ENCODE results near the gene NCAM1.
A peak's percentile ranks its signal among the peaks of the same experiment; 100 is the strongest.

The NCAM1 gene

DNA sequence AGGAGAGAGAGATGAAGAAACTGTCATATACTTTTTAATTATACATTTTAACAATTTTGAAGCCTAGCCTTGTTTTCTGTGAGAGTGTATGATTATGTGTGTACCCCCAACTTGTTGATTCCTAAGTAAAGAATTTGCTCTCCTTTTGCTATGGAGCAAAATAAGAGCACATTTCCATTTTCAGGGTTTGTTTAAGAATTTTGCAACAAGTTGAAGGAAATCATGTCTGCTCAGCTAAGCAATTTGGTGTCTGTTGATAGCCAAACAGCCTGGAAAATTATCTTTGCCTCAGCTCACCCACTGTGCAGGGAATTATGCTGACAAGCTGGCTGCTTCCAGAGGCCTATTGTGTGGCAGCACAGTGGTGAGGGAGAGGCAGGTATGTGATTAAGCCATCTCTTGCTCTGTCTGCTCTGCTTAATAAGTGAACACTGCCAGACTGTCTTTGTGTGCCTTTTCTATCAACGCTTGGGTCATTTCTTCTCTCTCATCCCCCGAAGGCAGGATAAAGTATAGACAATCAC, 218.0 kb downstream of the NCAM1 start:
- H3K4me3 ChIP-seq (ENCODE audit: insufficient read depth in 1 of 2, low read depth in 1 of 2, low read length in 2 of 2), result no peak overlapping the region
- H3K36me3 ChIP-seq (ENCODE audit: control insufficient read depth in 1 of 2, insufficient read depth in 2 of 2, low read depth in 1 of 2, low read length in 2 of 2), result no peaks in the 10 kb centered on the region
- H2BK15ac ChIP-seq (ENCODE audit: low read depth, poor library complexity, severe bottlenecking), result no peak overlapping the region
- no peak overlapping the region for H4K91ac ChIP-seq (ENCODE audit: low read length)
- no peak overlapping the region for H3K27ac ChIP-seq (ENCODE audit: low read length, poor library complexity, severe bottlenecking)
- H2AK5ac ChIP-seq (ENCODE audit: low read length, severe bottlenecking), result no peak overlapping the region
- H3K4ac ChIP-seq (ENCODE audit: low read depth in 1 of 2, low read length in 2 of 2), result no peak overlapping the region
- no peak overlapping the region for H3K18ac ChIP-seq (ENCODE audit: low read depth in 1 of 2, low read length in 2 of 2)
- H3K79me1 ChIP-seq (replicated peaks; ENCODE audit: low read length, poor library complexity, severe bottlenecking), result no peaks in the 10 kb centered on the region
- H3K4me1 ChIP-seq (ENCODE audit: control insufficient read depth, insufficient read depth, low read depth, low read length), result no peaks in the 10 kb centered on the region
- H3K14ac ChIP-seq (ENCODE audit: low read length in 2 of 2), result peak overlapping the region in 1 of 2 experiments; percentile 3
- H2BK5ac ChIP-seq (ENCODE audit: low read depth, low read length, poor library complexity, severe bottlenecking), result no peak overlapping the region
- no peaks in the 10 kb centered on the region for H3K9me3 ChIP-seq (ENCODE audit: control insufficient read depth, low read length)
- no peak overlapping the region for H3K23ac ChIP-seq (ENCODE audit: low read length in 2 of 2)
- H3K27me3 ChIP-seq (ENCODE audit: control insufficient read depth in 1 of 2, insufficient read depth in 1 of 2, low read length in 2 of 2), result peaks cover 0 to 59% of the 10 kb centered on the region in 2 experiments
- no peak overlapping the region for H2BK12ac ChIP-seq (ENCODE audit: low read length in 2 of 2)
- H3K9ac ChIP-seq (ENCODE audit: low read length), result no peak overlapping the region
- H4K8ac ChIP-seq (ENCODE audit: low read length), result no peak overlapping the region
- H2BK120ac ChIP-seq (ENCODE audit: low read depth, low read length), result no peak overlapping the region
- no peak overlapping the region for H3K4me2 ChIP-seq (ENCODE audit: low read length, poor library complexity, severe bottlenecking)
- WGBS, result no CpG with 5 or more reads among the region's 2 CpGs
- no peak for DNase-seq
- no peak overlapping the region for H2AFZ ChIP-seq (ENCODE audit: low read depth, low read length)

DNA sequence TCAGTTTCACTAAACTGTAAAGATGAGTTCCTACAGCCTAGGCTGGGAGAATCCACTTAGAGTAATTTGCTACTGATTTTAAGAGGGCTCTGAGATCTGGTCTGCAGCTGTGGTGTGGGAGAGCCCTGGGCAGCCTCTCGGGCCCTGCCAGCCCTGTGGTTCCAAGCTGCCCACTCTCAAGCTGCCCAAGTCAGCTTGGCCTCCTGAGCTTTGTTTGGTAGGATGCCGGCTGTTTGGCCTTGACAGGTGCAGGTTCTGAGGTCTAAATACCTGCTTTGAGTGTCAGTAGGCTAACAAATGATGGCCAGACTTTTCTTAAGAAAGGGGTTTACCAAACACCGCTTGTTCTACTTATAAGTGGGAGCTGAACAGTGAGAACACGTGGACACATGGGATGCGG, 219.9 kb downstream of the NCAM1 start:
- no peaks in the 10 kb centered on the region for H3K9me3 ChIP-seq (ENCODE audit: control insufficient read depth, low read length)
- WGBS, result 98% methylated on average over 5 of the region's 5 CpGs
- H3K14ac ChIP-seq (ENCODE audit: low read length in 2 of 2), result no peak overlapping the region

DNA sequence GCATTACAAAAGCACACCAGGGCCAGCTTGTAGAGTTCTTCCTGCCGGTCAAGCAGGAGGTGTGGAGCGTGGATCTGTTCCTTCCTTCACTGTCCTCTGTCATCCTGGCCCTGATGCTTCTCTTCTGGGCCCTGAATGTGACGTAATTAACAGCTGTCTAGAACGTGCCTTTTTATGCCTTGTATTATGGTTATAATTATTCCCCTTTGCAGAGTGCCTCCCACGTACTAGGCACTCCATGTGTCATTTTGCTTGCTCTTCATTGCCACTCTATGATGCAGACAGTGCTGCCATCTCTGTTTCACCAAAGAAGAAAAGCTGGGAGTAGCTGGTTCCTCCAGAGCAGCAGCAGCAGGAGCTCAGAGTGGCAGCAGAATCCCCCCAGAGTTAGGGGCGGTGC, 221.1 kb downstream of the NCAM1 start:
- Histone ChIP-seq H3K9ac (ENCODE audit: low read length) (no peak overlapping the region), H2BK12ac (ENCODE audit: low read length in 2 of 2) (peak overlapping the region in 1 of 2 experiments; percentile 1), H3K18ac (ENCODE audit: low read depth in 1 of 2, low read length in 2 of 2) (peak overlapping the region in 1 of 2 experiments; percentile 50), H3K4me3 (ENCODE audit: insufficient read depth in 1 of 2, low read depth in 1 of 2, low read length in 2 of 2) (no peak overlapping the region), H3K27me3 (ENCODE audit: control insufficient read depth in 1 of 2, insufficient read depth in 1 of 2, low read length in 2 of 2) (peaks cover 0 to 45% of the 10 kb centered on the region in 2 experiments), H3K23ac (ENCODE audit: low read length in 2 of 2) (no peak overlapping the region), H3K14ac (ENCODE audit: low read length in 2 of 2) (peak overlapping the region in 1 of 2 experiments; percentile 39), H2AFZ (ENCODE audit: low read depth, low read length) (no peak overlapping the region), H3K4me2 (ENCODE audit: low read length, poor library complexity, severe bottlenecking) (no peak overlapping the region), H3K4ac (ENCODE audit: low read depth in 1 of 2, low read length in 2 of 2) (no peak overlapping the region), H3K79me1 (replicated peaks; ENCODE audit: low read length, poor library complexity, severe bottlenecking) (no peaks in the 10 kb centered on the region), H2BK5ac (ENCODE audit: low read depth, low read length, poor library complexity, severe bottlenecking) (no peak overlapping the region), H4K8ac (ENCODE audit: low read length) (no peak overlapping the region), H3K4me1 (ENCODE audit: control insufficient read depth, insufficient read depth, low read depth, low read length) (no peaks in the 10 kb centered on the region), H4K91ac (ENCODE audit: low read length) (peak overlapping the region; percentile 3), H3K27ac (ENCODE audit: low read length, poor library complexity, severe bottlenecking) (no peak overlapping the region), H3K36me3 (ENCODE audit: control insufficient read depth in 1 of 2, insufficient read depth in 2 of 2, low read depth in 1 of 2, low read length in 2 of 2) (no peaks in the 10 kb centered on the region), H3K9me3 (ENCODE audit: control insufficient read depth, low read length) (no peaks in the 10 kb centered on the region), H2BK15ac (ENCODE audit: low read depth, poor library complexity, severe bottlenecking) (no peak overlapping the region), H2AK5ac (ENCODE audit: low read length, severe bottlenecking) (no peak overlapping the region), H2BK120ac (ENCODE audit: low read depth, low read length) (no peak overlapping the region)
- 96% methylated on average over 6 of the region's 6 CpGs for WGBS
- no peak for DNase-seq

More for the DNA sequence above, 219.9 kb downstream of the NCAM1 start:
- no peak overlapping the region for H2BK5ac ChIP-seq (ENCODE audit: low read depth, low read length, poor library complexity, severe bottlenecking)
- no peak overlapping the region for H4K91ac ChIP-seq (ENCODE audit: low read length)
- H3K4me3 ChIP-seq (ENCODE audit: insufficient read depth in 1 of 2, low read depth in 1 of 2, low read length in 2 of 2), result no peak overlapping the region
- no peaks in the 10 kb centered on the region for H3K4me1 ChIP-seq (ENCODE audit: control insufficient read depth, insufficient read depth, low read depth, low read length)
- no peak overlapping the region for H3K27ac ChIP-seq (ENCODE audit: low read length, poor library complexity, severe bottlenecking)
- no peaks in the 10 kb centered on the region for H3K79me1 ChIP-seq (replicated peaks; ENCODE audit: low read length, poor library complexity, severe bottlenecking)
- no peak overlapping the region for H3K18ac ChIP-seq (ENCODE audit: low read depth in 1 of 2, low read length in 2 of 2)
- H2AFZ ChIP-seq (ENCODE audit: low read depth, low read length), result no peak overlapping the region
- H3K27me3 ChIP-seq (ENCODE audit: control insufficient read depth in 1 of 2, insufficient read depth in 1 of 2, low read length in 2 of 2), result peaks cover 0 to 46% of the 10 kb centered on the region in 2 experiments
- H2BK12ac ChIP-seq (ENCODE audit: low read length in 2 of 2), result no peak overlapping the region
- H3K9ac ChIP-seq (ENCODE audit: low read length), result no peak overlapping the region
- H4K8ac ChIP-seq (ENCODE audit: low read length), result no peak overlapping the region
- H2BK120ac ChIP-seq (ENCODE audit: low read depth, low read length), result no peak overlapping the region
- DNase-seq, result no peak
- no peak overlapping the region for H2BK15ac ChIP-seq (ENCODE audit: low read depth, poor library complexity, severe bottlenecking)
- no peaks in the 10 kb centered on the region for H3K36me3 ChIP-seq (ENCODE audit: control insufficient read depth in 1 of 2, insufficient read depth in 2 of 2, low read depth in 1 of 2, low read length in 2 of 2)
- no peak overlapping the region for H3K23ac ChIP-seq (ENCODE audit: low read length in 2 of 2)
- H3K4ac ChIP-seq (ENCODE audit: low read depth in 1 of 2, low read length in 2 of 2), result no peak overlapping the region
- H3K4me2 ChIP-seq (ENCODE audit: low read length, poor library complexity, severe bottlenecking), result no peak overlapping the region
- H2AK5ac ChIP-seq (ENCODE audit: low read length, severe bottlenecking), result no peak overlapping the region

DNA sequence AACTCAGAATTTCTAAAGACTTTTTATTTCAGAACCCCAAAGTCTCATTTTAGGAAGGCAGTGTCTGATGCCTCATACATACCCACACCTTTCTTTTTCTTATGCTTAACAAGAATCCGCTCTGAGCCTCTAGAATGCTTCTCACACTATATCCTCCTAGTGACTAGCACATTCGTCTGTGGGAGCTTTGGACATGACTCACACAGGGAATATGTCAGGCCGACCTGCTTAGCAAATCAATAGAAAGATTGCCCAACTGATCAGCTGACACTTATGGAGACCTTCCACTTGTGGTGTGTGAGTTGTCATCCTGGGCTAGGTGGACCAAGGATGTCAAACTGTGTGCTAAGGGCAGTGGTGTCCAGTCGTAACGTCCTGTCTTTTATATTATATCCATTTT, 223.3 kb downstream of the NCAM1 start:
- H3K18ac ChIP-seq (ENCODE audit: low read depth in 1 of 2, low read length in 2 of 2), result no peak overlapping the region
- 18% methylated on average over 3 of the region's 5 CpGs for WGBS

More for the DNA sequence above, 223.3 kb downstream of the NCAM1 start:
- H3K27ac ChIP-seq (ENCODE audit: low read length, poor library complexity, severe bottlenecking), result no peak overlapping the region
- H2BK12ac ChIP-seq (ENCODE audit: low read length in 2 of 2), result no peak overlapping the region
- no peaks in the 10 kb centered on the region for H3K79me1 ChIP-seq (replicated peaks; ENCODE audit: low read length, poor library complexity, severe bottlenecking)
- H3K23ac ChIP-seq (ENCODE audit: low read length in 2 of 2), result no peak overlapping the region
- no peak overlapping the region for H2BK120ac ChIP-seq (ENCODE audit: low read depth, low read length)
- H3K27me3 ChIP-seq (ENCODE audit: control insufficient read depth in 1 of 2, insufficient read depth in 1 of 2, low read length in 2 of 2), result peaks cover 0 to 28% of the 10 kb centered on the region in 2 experiments
- H3K4me2 ChIP-seq (ENCODE audit: low read length, poor library complexity, severe bottlenecking), result no peak overlapping the region
- no peak overlapping the region for H3K4me3 ChIP-seq (ENCODE audit: insufficient read depth in 1 of 2, low read depth in 1 of 2, low read length in 2 of 2)
- H3K14ac ChIP-seq (ENCODE audit: low read length in 2 of 2), result no peak overlapping the region
- H3K4me1 ChIP-seq (ENCODE audit: control insufficient read depth, insufficient read depth, low read depth, low read length), result no peaks in the 10 kb centered on the region
- DNase-seq, result peak; percentile 94
- H2BK5ac ChIP-seq (ENCODE audit: low read depth, low read length, poor library complexity, severe bottlenecking), result no peak overlapping the region
- no peak overlapping the region for H3K9ac ChIP-seq (ENCODE audit: low read length)
- no peak overlapping the region for H4K91ac ChIP-seq (ENCODE audit: low read length)
- H4K8ac ChIP-seq (ENCODE audit: low read length), result no peak overlapping the region
- no peaks in the 10 kb centered on the region for H3K9me3 ChIP-seq (ENCODE audit: control insufficient read depth, low read length)
- no peak overlapping the region for H3K4ac ChIP-seq (ENCODE audit: low read depth in 1 of 2, low read length in 2 of 2)
- no peak overlapping the region for H2AK5ac ChIP-seq (ENCODE audit: low read length, severe bottlenecking)
- H2AFZ ChIP-seq (ENCODE audit: low read depth, low read length), result no peak overlapping the region
- H2BK15ac ChIP-seq (ENCODE audit: low read depth, poor library complexity, severe bottlenecking), result no peak overlapping the region
- H3K36me3 ChIP-seq (ENCODE audit: control insufficient read depth in 1 of 2, insufficient read depth in 2 of 2, low read depth in 1 of 2, low read length in 2 of 2), result no peaks in the 10 kb centered on the region

All from mesenchymal stem cell (in vitro differentiated cells and primary cell).